ENCODE results near the gene LY6G5C. TPM values are rescaled to one million over a fixed set of nuclear protein-coding genes. Genes with fewer than 3 reads are reported as not detected.
A peak's percentile ranks its signal among the peaks of the same experiment; 100 is the strongest.

The LY6G5C gene
- total and polyA plus RNA-seq, 2 of the 13 experiments (the other 11 are each of a cell fraction or from before 2014, with no cell fraction given): 0.33 to 0.55 TPM

DNA sequence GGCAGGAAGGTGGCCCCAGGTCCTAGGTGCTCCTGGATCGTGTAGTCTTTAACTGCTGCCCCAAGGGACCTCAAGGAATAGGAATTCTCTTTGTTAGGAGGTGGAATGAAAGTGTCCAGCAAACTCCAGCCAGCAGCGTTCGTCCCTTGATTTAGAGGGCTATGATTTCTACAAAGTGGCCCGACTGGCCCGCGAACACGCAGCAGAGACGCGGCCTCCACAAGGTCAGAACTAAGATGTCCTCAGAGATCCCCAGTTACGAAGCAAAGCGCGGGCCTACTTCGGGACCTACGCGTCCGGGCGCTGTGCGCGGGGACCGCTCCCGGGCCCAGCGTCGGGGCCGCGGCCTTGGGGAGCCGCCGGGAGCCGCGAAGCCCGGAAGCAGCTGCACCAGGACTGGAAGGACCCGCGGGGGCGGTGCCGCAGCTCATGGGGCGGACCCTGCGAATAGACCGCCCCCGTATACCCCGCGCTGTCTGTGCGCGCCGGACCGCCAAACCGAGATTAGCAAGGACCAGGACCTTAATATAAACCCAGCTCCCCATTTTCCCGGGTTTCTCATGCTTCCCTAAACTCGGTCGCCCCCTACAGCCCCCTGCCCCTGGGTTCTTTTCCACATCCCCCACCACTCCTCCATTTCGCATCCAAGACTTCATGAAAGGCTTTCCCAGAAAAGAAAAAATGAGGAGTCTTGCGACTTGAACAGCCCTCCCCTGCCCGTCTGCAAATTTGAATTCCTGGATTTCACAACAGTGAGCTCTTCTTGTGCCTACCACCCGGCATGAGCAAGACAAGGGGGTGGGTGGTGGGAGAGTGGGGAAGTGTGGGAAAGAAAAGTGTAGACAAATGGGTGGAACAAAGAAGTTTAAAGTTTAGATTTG, 20.2 kb downstream of the LY6G5C start, which contains the start of gene C6orf47 (continued):
- TF ChIP-seq, protein P1, sequence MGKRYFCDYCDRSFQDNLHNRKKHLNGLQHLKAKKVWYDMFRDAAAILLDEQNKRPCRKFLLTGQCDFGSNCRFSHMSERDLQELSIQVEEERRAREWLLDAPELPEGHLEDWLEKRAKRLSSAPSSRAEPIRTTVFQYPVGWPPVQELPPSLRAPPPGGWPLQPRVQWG (CRISPR knock-in tag; IDR thresholded peaks at IDR 0.05; ENCODE audit: borderline replicate concordance, low read depth): no peak
- TF ChIP-seq KAT7 (CRISPR knock-in tag; IDR thresholded peaks at IDR 0.05; ENCODE audit: borderline replicate concordance) (peak; percentile 66; the same call in 1 of the 2 replicates), NR2C2 (CRISPR knock-in tag; IDR thresholded peaks at IDR 0.05; ENCODE audit: borderline replicate concordance) (peak; percentile 79), ZNF615 (CRISPR knock-in tag; IDR thresholded peaks at IDR 0.05; ENCODE audit: borderline replicate concordance) (peak; percentile 87; the same call in 1 of the 2 replicates), JARID2 (CRISPR knock-in tag; IDR thresholded peaks at IDR 0.05; ENCODE audit: insufficient replicate concordance) (no peak), SATB2 (CRISPR knock-in tag; IDR thresholded peaks at IDR 0.05) (peak; percentile 87), SP1 (IDR thresholded peaks at IDR 0.05) (no peak), SP1 (CRISPR knock-in tag; IDR thresholded peaks at IDR 0.05) (peak; percentile 77), MEIS1 (CRISPR knock-in tag; IDR thresholded peaks at IDR 0.05; ENCODE audit: borderline replicate concordance) (no peak; the same call in 1 of the 2 replicates), HNRNPL (IDR thresholded peaks at IDR 0.05; ENCODE audit: low read depth, low read length) (no peak), ZNF253 (CRISPR knock-in tag; IDR thresholded peaks at IDR 0.05; ENCODE audit: borderline replicate concordance) (no peak), MYNN (CRISPR knock-in tag; IDR thresholded peaks at IDR 0.05; ENCODE audit: low read depth) (no peak), ZFX (CRISPR knock-in tag; IDR thresholded peaks at IDR 0.05; ENCODE audit: low read depth) (peak; percentile 95), ZNF230 (CRISPR knock-in tag; IDR thresholded peaks at IDR 0.05) (no peak), ZNF451 (CRISPR knock-in tag; IDR thresholded peaks at IDR 0.05) (peak; percentile 85; the same call in 1 of the 2 replicates), ZNF510 (CRISPR knock-in tag; IDR thresholded peaks at IDR 0.05; ENCODE audit: low read depth) (peak; percentile 18; the same call in 1 of the 2 replicates)
- TF ChIP-seq, protein P2, sequence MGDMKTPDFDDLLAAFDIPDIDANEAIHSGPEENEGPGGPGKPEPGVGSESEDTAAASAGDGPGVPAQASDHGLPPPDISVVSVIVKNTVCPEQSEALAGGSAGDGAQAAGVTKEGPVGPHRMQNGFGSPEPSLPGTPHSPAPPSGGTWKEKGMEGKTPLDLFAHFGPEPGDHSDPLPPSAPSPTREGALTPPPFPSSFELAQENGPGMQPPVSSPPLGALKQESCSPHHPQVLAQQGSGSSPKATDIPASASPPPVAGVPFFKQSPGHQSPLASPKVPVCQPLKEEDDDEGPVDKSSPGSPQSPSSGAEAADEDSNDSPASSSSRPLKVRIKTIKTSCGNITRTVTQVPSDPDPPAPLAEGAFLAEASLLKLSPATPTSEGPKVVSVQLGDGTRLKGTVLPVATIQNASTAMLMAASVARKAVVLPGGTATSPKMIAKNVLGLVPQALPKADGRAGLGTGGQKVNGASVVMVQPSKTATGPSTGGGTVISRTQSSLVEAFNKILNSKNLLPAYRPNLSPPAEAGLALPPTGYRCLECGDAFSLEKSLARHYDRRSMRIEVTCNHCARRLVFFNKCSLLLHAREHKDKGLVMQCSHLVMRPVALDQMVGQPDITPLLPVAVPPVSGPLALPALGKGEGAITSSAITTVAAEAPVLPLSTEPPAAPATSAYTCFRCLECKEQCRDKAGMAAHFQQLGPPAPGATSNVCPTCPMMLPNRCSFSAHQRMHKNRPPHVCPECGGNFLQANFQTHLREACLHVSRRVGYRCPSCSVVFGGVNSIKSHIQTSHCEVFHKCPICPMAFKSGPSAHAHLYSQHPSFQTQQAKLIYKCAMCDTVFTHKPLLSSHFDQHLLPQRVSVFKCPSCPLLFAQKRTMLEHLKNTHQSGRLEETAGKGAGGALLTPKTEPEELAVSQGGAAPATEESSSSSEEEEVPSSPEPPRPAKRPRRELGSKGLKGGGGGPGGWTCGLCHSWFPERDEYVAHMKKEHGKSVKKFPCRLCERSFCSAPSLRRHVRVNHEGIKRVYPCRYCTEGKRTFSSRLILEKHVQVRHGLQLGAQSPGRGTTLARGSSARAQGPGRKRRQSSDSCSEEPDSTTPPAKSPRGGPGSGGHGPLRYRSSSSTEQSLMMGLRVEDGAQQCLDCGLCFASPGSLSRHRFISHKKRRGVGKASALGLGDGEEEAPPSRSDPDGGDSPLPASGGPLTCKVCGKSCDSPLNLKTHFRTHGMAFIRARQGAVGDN (CRISPR knock-in tag; IDR thresholded peaks at IDR 0.05): peak; percentile 96
- TF ChIP-seq, protein P3, sequence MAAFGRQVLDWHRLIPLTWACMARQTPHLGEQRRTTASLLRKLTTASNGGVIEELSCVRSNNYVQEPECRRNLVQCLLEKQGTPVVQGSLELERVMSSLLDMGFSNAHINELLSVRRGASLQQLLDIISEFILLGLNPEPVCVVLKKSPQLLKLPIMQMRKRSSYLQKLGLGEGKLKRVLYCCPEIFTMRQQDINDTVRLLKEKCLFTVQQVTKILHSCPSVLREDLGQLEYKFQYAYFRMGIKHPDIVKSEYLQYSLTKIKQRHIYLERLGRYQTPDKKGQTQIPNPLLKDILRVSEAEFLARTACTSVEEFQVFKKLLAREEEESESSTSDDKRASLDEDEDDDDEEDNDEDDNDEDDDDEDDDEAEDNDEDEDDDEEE (CRISPR knock-in tag; IDR thresholded peaks at IDR 0.05): peak; percentile 71
- TF ChIP-seq, protein P4, sequence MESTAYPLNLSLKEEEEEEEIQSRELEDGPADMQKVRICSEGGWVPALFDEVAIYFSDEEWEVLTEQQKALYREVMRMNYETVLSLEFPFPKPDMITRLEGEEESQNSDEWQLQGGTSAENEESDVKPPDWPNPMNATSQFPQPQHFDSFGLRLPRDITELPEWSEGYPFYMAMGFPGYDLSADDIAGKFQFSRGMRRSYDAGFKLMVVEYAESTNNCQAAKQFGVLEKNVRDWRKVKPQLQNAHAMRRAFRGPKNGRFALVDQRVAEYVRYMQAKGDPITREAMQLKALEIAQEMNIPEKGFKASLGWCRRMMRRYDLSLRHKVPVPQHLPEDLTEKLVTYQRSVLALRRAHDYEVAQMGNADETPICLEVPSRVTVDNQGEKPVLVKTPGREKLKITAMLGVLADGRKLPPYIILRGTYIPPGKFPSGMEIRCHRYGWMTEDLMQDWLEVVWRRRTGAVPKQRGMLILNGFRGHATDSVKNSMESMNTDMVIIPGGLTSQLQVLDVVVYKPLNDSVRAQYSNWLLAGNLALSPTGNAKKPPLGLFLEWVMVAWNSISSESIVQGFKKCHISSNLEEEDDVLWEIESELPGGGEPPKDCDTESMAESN (CRISPR knock-in tag; conservative IDR thresholded peaks at IDR 0.05): peak; percentile 84
- TF ChIP-seq, protein P5, sequence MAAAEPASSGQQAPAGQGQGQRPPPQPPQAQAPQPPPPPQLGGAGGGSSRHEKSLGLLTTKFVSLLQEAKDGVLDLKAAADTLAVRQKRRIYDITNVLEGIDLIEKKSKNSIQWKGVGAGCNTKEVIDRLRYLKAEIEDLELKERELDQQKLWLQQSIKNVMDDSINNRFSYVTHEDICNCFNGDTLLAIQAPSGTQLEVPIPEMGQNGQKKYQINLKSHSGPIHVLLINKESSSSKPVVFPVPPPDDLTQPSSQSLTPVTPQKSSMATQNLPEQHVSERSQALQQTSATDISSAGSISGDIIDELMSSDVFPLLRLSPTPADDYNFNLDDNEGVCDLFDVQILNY (CRISPR knock-in tag; conservative IDR thresholded peaks at IDR 0.05): 0 out of 2 replicates have a peak, but pooled peaks have one; percentile 53
